H9 (cell line): ENCODE data around the gene DOCK7. TPM values are rescaled to one million over a fixed set of nuclear protein-coding genes. Genes with fewer than 3 reads are reported as not detected.

Experiments used
- DNase-seq: peaks from one replicate; pipeline ENCODE4 v3.0.0-alpha.2; 2017
- H2AFZ ChIP-seq: one replicate; pipeline ENCODE4 v1.6.1; 2013; ENCODE audit warnings: mild to moderate bottlenecking, low read length, control low read depth, moderate library complexity
- H2AK5ac ChIP-seq: 2 replicates; pipeline ENCODE4 v1.6.1; 2013; ENCODE audit warnings: low read length, control low read depth, mixed read lengths; ENCODE audit not compliant: insufficient read length
- H2BK120ac ChIP-seq: one replicate; pipeline ENCODE4 v1.6.1; 2013; ENCODE audit warnings: low read depth, mild to moderate bottlenecking, low read length, control low read depth, inconsistent platforms; ENCODE audit not compliant: poor library complexity, severe bottlenecking
- H2BK12ac ChIP-seq: 2 replicates; pipeline ENCODE4 v1.6.1; 2013; ENCODE audit warnings: low read length, control low read depth, mixed read lengths, low read depth; ENCODE audit not compliant: insufficient read length
- H2BK15ac ChIP-seq: 2 replicates; pipeline ENCODE4 v1.6.1; 2013; ENCODE audit warnings: low read depth, low read length, control low read depth
- H2BK20ac ChIP-seq: one replicate; pipeline ENCODE4 v1.6.1; 2013; ENCODE audit warnings: low read depth, mild to moderate bottlenecking, low read length, control low read depth, inconsistent platforms; ENCODE audit not compliant: poor library complexity, severe bottlenecking
- H2BK5ac ChIP-seq: 2 replicates; pipeline ENCODE4 v1.6.1; 2013; ENCODE audit warnings: low read length, control low read depth, mixed read lengths; ENCODE audit not compliant: insufficient read length
- H3K14ac ChIP-seq: 2 replicates; pipeline ENCODE4 v1.6.1; 2013; ENCODE audit warnings: low read length, control low read depth; ENCODE audit not compliant: insufficient read depth
- H3K18ac ChIP-seq: 2 replicates; pipeline ENCODE4 v1.6.1; 2013; ENCODE audit warnings: low read depth, mild to moderate bottlenecking, mixed read lengths, low read length, control low read depth; ENCODE audit not compliant: insufficient read length
- H3K23ac ChIP-seq: 2 replicates; pipeline ENCODE4 v1.6.1; 2013; ENCODE audit warnings: low read length, control low read depth, mixed read lengths, low read depth; ENCODE audit not compliant: insufficient read length
- H3K23me2 ChIP-seq: 2 replicates; pipeline ENCODE4 v1.6.1; 2013; ENCODE audit warnings: low read depth, mild to moderate bottlenecking, mixed read lengths, low read length, control low read depth; ENCODE audit not compliant: insufficient read length, poor library complexity, severe bottlenecking
- H3K27ac ChIP-seq: 2 replicates; pipeline ENCODE4 v1.5.1; 2013; ENCODE audit warnings: low read length, control low read depth, mixed read lengths, low read depth; ENCODE audit not compliant: insufficient read length
- H3K27me3 ChIP-seq: 2 replicates; pipeline ENCODE4 v1.6.1; 2013; ENCODE audit warnings: low read length, control low read depth, inconsistent platforms; ENCODE audit not compliant: insufficient read depth
- H3K4ac ChIP-seq: 2 replicates; pipeline ENCODE4 v1.6.1; 2013; ENCODE audit warnings: low read depth, mild to moderate bottlenecking, control low read depth, inconsistent platforms, low read length, moderate library complexity
- H3K4me1 ChIP-seq: 2 replicates; pipeline ENCODE4 v1.6.1; 2013; ENCODE audit warnings: low read length, control low read depth, inconsistent platforms; ENCODE audit not compliant: insufficient read depth
- H3K4me2 ChIP-seq: 2 replicates; pipeline ENCODE4 v1.6.1; 2013; ENCODE audit warnings: low read length, control low read depth, mixed read lengths; ENCODE audit not compliant: insufficient read length, insufficient read depth
- H3K56ac ChIP-seq: 2 replicates; pipeline ENCODE4 v1.6.1; 2013; ENCODE audit warnings: low read depth, mild to moderate bottlenecking, mixed read lengths, low read length, control low read depth; ENCODE audit not compliant: insufficient read length
- H3K79me1 ChIP-seq: 2 replicates; pipeline ENCODE4 v1.6.1; 2013; ENCODE audit warnings: low read depth, mild to moderate bottlenecking, moderate library complexity, low read length, control low read depth, inconsistent platforms; ENCODE audit not compliant: insufficient read depth, poor library complexity, severe bottlenecking
- H3K79me2 ChIP-seq: 2 replicates; pipeline ENCODE4 v1.6.1; 2013; ENCODE audit warnings: low read length, control low read depth, inconsistent platforms; ENCODE audit not compliant: insufficient read depth
- H3K9ac ChIP-seq: 2 replicates; pipeline ENCODE4 v1.6.1; 2013; ENCODE audit warnings: low read length, control low read depth, mixed read lengths; ENCODE audit not compliant: insufficient read length; ENCODE audit errors: extremely low read depth
- H3K9me3 ChIP-seq: one replicate; pipeline ENCODE4 v1.6.1; 2013; ENCODE audit warnings: low read depth, low read length, inconsistent platforms; ENCODE audit not compliant: control insufficient read depth
- H3T11ph ChIP-seq: one replicate; pipeline ENCODE4 v1.6.1; 2013; ENCODE audit warnings: mild to moderate bottlenecking, low read length, control low read depth, inconsistent platforms
- H4K20me1 ChIP-seq: one replicate; pipeline ENCODE4 v1.6.1; 2013; ENCODE audit not compliant: control insufficient read depth, insufficient read length, insufficient read depth
- H4K5ac ChIP-seq: 2 replicates; pipeline ENCODE4 v1.6.1; 2013; ENCODE audit warnings: low read depth, mild to moderate bottlenecking, mixed read lengths, low read length, control low read depth; ENCODE audit not compliant: insufficient read length
- H4K8ac ChIP-seq: replicated peaks from 2 replicates; pipeline ENCODE4 v1.6.1; 2013; ENCODE audit warnings: low read length, control low read depth, mixed read lengths, low read depth; ENCODE audit not compliant: insufficient read length
- H4K91ac ChIP-seq: 2 replicates; pipeline ENCODE4 v1.6.1; 2013; ENCODE audit warnings: low read depth, mild to moderate bottlenecking, moderate library complexity, mixed read lengths, low read length, control low read depth; ENCODE audit not compliant: insufficient read length
- H3K27ac Mint-ChIP-seq, 3 experiments: 2 replicates in 2 of 3; 3 replicates in 1 of 3; pipeline ENCODE4 v1.8.0; 2020 to 2021; ENCODE audit warnings: mixed read lengths in 3 of 3, mild to moderate bottlenecking in 1 of 3, moderate library complexity in 1 of 3
- H3K27me3 Mint-ChIP-seq: 2 replicates; pipeline ENCODE4 v1.8.0; 2021; ENCODE audit warnings: low read depth, mild to moderate bottlenecking, moderate library complexity, mixed read lengths
- H3K36me3 Mint-ChIP-seq, 3 experiments: 2 replicates in 2 of 3; 3 replicates in 1 of 3; pipeline ENCODE4 v1.8.0; 2020 to 2021; ENCODE audit warnings: low read depth in 3 of 3, mixed read lengths in 3 of 3; ENCODE audit not compliant: insufficient read depth in 1 of 3
- H3K4me1 Mint-ChIP-seq, 2 experiments: 2 replicates each; pipeline ENCODE4 v1.8.0; 2020; ENCODE audit warnings: mixed read lengths in 2 of 2
- H3K4me3 Mint-ChIP-seq, 2 experiments: 2 replicates in 1 of 2; 3 replicates in 1 of 2; pipeline ENCODE4 v1.8.0; 2020 to 2021; ENCODE audit warnings: mild to moderate bottlenecking in 2 of 2, mixed read lengths in 2 of 2, moderate library complexity in 1 of 2
- H3K9me3 Mint-ChIP-seq, 2 experiments: 2 replicates in 1 of 2; 3 replicates in 1 of 2; pipeline ENCODE4 v1.8.0; 2020; ENCODE audit warnings: mild to moderate bottlenecking in 2 of 2, mixed read lengths in 2 of 2, moderate library complexity in 1 of 2
- WGBS: extraction: QIAGEN DNeasy Blood & Tissue Kit; methylation state at CpG from one replicate; pipeline ENCODE4 v1.1.7; 2013; ENCODE audit warnings: missing lambda C conversion rate, low lambda C conversion rate, mixed read lengths; ENCODE audit not compliant: insufficient read length; ENCODE audit errors: extremely low coverage; 5-methylcytosine and 5-hydroxymethylcytosine counted together
- total RNA-seq: library from RNA; stranded (reverse); gene quantifications from 2 replicates; pipeline ENCODE4 v1.2.1, GENCODE V29; 2021
- TF ChIP-seq, protein P1 (sequence below): fragments of 200-600 bp; sonication (generic); conservative IDR thresholded peaks from 3 replicates; pipeline ENCODE4 v1.8.0; 2021; ENCODE audit warnings: antibody characterized with exemption, mild to moderate bottlenecking

The DOCK7 gene
- total RNA-seq, 1 experiment from 2014 or later: 36.8 TPM

GRCh38 chr1:62429581-62429980, 258.6 kb downstream of the DOCK7 start:
- Histone ChIP-seq H2BK20ac (no peak overlapping the region), H4K20me1 (no peaks in the 10 kb centered on the region), H2BK120ac (no peak overlapping the region), H3K27me3 (no peaks in the 10 kb centered on the region), H3K9ac (no peak overlapping the region), H3K4me1 (no peaks in the 10 kb centered on the region), H3K56ac (no peak overlapping the region), H3K18ac (no peak overlapping the region), H2AFZ (no peak overlapping the region), H4K91ac (no peak overlapping the region), H2BK12ac (no peak overlapping the region), H4K8ac (no peak overlapping the region), H2AK5ac (no peak overlapping the region), H2BK15ac (no peak overlapping the region), H3K27ac (no peak overlapping the region), H4K5ac (no peak overlapping the region), H3K9me3 (no peaks in the 10 kb centered on the region), H3K4ac (no peak overlapping the region), H3K14ac (no peak overlapping the region), H3K23me2 (no peaks in the 10 kb centered on the region), H2BK5ac (no peak overlapping the region), H3K79me2 (no peaks in the 10 kb centered on the region), H3K23ac (no peak overlapping the region), H3T11ph (no peak overlapping the region), H3K4me2 (no peak overlapping the region), H3K79me1 (no peaks in the 10 kb centered on the region)
- Mint-ChIP-seq H3K27me3 (peaks cover 3% of the 10 kb centered on the region; the same call in 1 of the 2 replicates), H3K9me3 (no peaks in the 10 kb centered on the region), H3K4me1 (0 out of 4 replicates have a peak, but pooled peaks cover 0 to under 1% of the 10 kb centered on the region in 2 experiments), H3K36me3 (no peaks in the 10 kb centered on the region), H3K27ac (no peak overlapping the region), H3K4me3 (no peak overlapping the region)
- TF ChIP-seq, protein P1, sequence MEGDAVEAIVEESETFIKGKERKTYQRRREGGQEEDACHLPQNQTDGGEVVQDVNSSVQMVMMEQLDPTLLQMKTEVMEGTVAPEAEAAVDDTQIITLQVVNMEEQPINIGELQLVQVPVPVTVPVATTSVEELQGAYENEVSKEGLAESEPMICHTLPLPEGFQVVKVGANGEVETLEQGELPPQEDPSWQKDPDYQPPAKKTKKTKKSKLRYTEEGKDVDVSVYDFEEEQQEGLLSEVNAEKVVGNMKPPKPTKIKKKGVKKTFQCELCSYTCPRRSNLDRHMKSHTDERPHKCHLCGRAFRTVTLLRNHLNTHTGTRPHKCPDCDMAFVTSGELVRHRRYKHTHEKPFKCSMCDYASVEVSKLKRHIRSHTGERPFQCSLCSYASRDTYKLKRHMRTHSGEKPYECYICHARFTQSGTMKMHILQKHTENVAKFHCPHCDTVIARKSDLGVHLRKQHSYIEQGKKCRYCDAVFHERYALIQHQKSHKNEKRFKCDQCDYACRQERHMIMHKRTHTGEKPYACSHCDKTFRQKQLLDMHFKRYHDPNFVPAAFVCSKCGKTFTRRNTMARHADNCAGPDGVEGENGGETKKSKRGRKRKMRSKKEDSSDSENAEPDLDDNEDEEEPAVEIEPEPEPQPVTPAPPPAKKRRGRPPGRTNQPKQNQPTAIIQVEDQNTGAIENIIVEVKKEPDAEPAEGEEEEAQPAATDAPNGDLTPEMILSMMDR: no peak
- WGBS: no CpG with 5 or more reads among the region's 2 CpGs
- DNase-seq: no peak
